Measurements from ENCODE around the gene FOXO6. TPM values are rescaled to one million over a fixed set of nuclear protein-coding genes. Genes with fewer than 3 reads are reported as not detected.

Gene FOXO6
- total and polyA plus RNA-seq, 2 of the 13 experiments (the other 11 are each of a cell fraction or from before 2014, with no cell fraction given), result 0.13 TPM; not detected in 1

DNA sequence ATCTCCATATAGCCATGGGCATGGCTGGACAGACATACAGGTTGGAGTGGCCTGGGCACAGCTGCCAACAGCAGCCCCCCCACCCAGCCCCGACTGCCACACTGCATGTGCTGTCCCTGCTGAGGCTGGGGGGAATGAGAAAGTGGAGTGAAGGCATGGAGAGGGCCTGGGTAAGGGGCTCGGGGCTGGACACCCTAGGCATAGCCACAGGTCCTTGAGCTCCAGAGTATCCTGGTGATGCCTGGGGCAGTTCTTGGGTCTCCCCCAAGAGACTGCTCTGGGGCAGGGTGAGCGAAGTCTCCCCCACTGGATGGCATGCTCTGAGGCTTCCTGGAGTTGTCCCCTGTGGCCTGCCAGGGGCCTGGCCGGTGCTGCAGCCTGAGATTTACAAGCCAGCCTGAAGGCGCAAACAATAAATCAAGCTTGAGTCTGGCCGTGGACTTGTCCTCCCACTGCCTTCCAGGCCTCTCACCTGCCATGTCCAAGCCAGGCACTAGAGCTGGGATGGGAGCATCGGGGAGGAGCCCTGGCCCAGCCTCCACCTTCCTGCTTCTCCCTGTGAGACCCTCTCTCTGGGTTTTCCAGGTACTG lies 53.6 kb downstream of the FOXO6 start (continued):
- TF ChIP-seq, protein P1, sequence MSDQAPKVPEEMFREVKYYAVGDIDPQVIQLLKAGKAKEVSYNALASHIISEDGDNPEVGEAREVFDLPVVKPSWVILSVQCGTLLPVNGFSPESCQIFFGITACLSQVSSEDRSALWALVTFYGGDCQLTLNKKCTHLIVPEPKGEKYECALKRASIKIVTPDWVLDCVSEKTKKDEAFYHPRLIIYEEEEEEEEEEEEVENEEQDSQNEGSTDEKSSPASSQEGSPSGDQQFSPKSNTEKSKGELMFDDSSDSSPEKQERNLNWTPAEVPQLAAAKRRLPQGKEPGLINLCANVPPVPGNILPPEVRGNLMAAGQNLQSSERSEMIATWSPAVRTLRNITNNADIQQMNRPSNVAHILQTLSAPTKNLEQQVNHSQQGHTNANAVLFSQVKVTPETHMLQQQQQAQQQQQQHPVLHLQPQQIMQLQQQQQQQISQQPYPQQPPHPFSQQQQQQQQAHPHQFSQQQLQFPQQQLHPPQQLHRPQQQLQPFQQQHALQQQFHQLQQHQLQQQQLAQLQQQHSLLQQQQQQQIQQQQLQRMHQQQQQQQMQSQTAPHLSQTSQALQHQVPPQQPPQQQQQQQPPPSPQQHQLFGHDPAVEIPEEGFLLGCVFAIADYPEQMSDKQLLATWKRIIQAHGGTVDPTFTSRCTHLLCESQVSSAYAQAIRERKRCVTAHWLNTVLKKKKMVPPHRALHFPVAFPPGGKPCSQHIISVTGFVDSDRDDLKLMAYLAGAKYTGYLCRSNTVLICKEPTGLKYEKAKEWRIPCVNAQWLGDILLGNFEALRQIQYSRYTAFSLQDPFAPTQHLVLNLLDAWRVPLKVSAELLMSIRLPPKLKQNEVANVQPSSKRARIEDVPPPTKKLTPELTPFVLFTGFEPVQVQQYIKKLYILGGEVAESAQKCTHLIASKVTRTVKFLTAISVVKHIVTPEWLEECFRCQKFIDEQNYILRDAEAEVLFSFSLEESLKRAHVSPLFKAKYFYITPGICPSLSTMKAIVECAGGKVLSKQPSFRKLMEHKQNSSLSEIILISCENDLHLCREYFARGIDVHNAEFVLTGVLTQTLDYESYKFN (CRISPR knock-in tag; conservative IDR thresholded peaks at IDR 0.05), result no peak

DNA sequence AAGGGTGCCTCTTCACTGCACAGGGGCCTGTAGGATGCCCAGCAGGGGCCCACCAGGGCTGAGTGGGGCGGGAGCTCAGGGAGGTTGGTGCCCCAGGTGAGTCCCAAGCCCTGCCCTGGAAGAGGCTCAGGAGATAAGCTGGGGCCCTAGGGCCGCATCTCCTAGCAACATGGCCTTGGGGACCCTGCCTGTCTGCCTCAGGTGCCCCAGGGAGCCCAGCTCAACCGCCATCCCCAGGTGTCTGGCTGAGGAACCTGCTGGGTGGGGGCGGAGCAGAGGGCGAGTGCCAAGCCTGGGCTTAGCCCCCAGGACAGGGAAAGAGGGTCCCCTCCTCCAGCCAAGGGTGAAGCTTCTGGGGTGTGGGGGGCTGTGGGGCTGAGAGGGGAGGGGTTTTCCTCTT lies 54.8 kb downstream of the FOXO6 start:
- no peaks in the 10 kb centered on the region for H3K9me3 ChIP-seq (ENCODE audit: low read length)
- no peaks in the 10 kb centered on the region for H3K79me2 ChIP-seq (ENCODE audit: insufficient read depth, low read length)
- ATAC-seq, result no peak
- H3K4me1 ChIP-seq (ENCODE audit: insufficient read depth, low read length), result peaks cover 13% of the 10 kb centered on the region
- intact Hi-C loops (cut with micrococcal nuclease; ENCODE audit: unreplicated experiment) (loop anchor here (2.0 to 5.0 kb wide), 3 partner anchors 54 to 147 kb away; partner anchors contain the start of gene FOXO6), in situ Hi-C loops (cut with HindIII; ENCODE audit: extremely low pct_ligation_motif_present, low pct_unique_long_range_greater_than_20kb) (no loop called here)
- H3K9ac ChIP-seq (ENCODE audit: insufficient read depth, low read depth, low read length), result no peak overlapping the region
- H3K4me2 ChIP-seq (ENCODE audit: low read depth, low read length), result no peak overlapping the region
- POLR2A ChIA-PET, result interaction anchor here (1.5 kb wide), 1 partner anchor 55 kb away, joined by 3 read pairs; the partner anchor contains the start of gene FOXO6
- H4K20me1 ChIP-seq (ENCODE audit: insufficient read depth, low read length), result no peaks in the 10 kb centered on the region
- H2AFZ ChIP-seq (ENCODE audit: low read length), result no peak overlapping the region
- no peaks in the 10 kb centered on the region for H3K36me3 ChIP-seq (replicated peaks in 1 of 2; ENCODE audit: control insufficient read depth in 1 of 2, insufficient read depth in 2 of 2, low read length in 2 of 2)
- TF ChIP-seq, protein P2, sequence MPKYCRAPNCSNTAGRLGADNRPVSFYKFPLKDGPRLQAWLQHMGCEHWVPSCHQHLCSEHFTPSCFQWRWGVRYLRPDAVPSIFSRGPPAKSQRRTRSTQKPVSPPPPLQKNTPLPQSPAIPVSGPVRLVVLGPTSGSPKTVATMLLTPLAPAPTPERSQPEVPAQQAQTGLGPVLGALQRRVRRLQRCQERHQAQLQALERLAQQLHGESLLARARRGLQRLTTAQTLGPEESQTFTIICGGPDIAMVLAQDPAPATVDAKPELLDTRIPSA (CRISPR knock-in tag; IDR thresholded peaks at IDR 0.05; ENCODE audit: borderline replicate concordance), result no peak
- TF ChIP-seq CHCHD3 (CRISPR knock-in tag; IDR thresholded peaks at IDR 0.05) (no peak), DPF2 (CRISPR knock-in tag; IDR thresholded peaks at IDR 0.05; ENCODE audit: borderline replicate concordance, low read depth) (no peak), ZNF430 (CRISPR knock-in tag; IDR thresholded peaks at IDR 0.05) (no peak), SP140L (CRISPR knock-in tag; IDR thresholded peaks at IDR 0.05; ENCODE audit: borderline replicate concordance) (no peak), HOXA5 (CRISPR knock-in tag; IDR thresholded peaks at IDR 0.05) (no peak), SALL1 (CRISPR knock-in tag; IDR thresholded peaks at IDR 0.05) (no peak), NFATC3 (CRISPR knock-in tag; IDR thresholded peaks at IDR 0.05) (no peak)
- TF ChIP-seq, protein P3, sequence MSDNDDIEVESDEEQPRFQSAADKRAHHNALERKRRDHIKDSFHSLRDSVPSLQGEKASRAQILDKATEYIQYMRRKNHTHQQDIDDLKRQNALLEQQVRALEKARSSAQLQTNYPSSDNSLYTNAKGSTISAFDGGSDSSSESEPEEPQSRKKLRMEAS (IDR thresholded peaks at IDR 0.05), result no peak
- BruUV-seq (replicated peaks), result no TSS peak
- no peaks in the 10 kb centered on the region for H3K27me3 ChIP-seq (ENCODE audit: control insufficient read depth in 1 of 2, insufficient read depth in 2 of 2, low read length in 2 of 2)
- no peak for FAIRE-seq
- CTCF ChIA-PET (ENCODE audit: low intra/inter-chr PET ratio, low total read pairs), result interaction anchor here (2.5 to 3.2 kb wide), 3 partner anchors 93 to 147 kb away, joined by 12 to 25 read pairs (median 24); no protein-coding TSS in a partner anchor
- WGBS (ENCODE audit: low lambda C conversion rate), result no CpG with 5 or more reads among the region's 5 CpGs
- H3K4me3 ChIP-seq (replicated peaks in 1 of 3; ENCODE audit: insufficient read depth in 1 of 3, low read depth in 2 of 3, low read length in 3 of 3), result no peak overlapping the region
- no peak for DNase-seq (ENCODE audit: low spot score)
- no peak overlapping the region for H3K27ac ChIP-seq (ENCODE audit: extremely low read length, insufficient read depth, low read length)

Data from HepG2 (cell line).